Prostate gland (tissue), 2 donors: Measurements from ENCODE around the gene SMOC1.

Experiments used
- POLR2A ChIP-seq: fragments of 450-650 bp; IDR thresholded peaks from one replicate; pipeline ENCODE4 v1.6.1; 2016; ENCODE audit warnings: antibody characterized with exemption, mild to moderate bottlenecking
- TF ChIP-seq, protein P1 (sequence below), 4 experiments: fragments of 200-600 bp in 2 of 4; fragments of 450-650 bp in 2 of 4; sonication (generic) in 2 of 4; IDR thresholded peaks; 1 replicate in 3 of 4; 2 replicates in 1 of 4; pipeline ENCODE4 v1.5.1; 2016 to 2019; ENCODE audit warnings: antibody characterized with exemption in 4 of 4, mild to moderate bottlenecking in 2 of 4, moderate library complexity in 2 of 4

DNA sequence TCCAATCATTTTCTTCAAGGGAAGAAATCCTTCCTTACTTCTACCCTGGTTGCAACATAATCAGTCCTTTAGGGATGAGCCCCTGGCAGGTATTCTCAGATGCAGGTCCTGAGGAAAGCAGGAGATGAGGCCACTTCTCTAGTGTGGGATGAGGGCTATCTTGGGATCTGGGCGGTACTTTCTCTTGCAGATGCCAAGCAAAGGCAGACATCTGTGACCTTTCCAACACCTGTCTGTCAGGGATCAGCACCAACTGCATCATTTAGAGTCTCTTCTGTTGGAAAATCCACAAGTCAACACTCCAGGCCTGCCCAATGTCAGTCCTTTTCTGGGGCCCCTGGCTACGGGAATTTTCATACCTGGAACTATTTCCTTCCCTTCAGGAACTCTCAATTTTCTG lies 180.3 kb downstream of the SMOC1 start:
- TF ChIP-seq POLR2A: no peak
- TF ChIP-seq, protein P1, sequence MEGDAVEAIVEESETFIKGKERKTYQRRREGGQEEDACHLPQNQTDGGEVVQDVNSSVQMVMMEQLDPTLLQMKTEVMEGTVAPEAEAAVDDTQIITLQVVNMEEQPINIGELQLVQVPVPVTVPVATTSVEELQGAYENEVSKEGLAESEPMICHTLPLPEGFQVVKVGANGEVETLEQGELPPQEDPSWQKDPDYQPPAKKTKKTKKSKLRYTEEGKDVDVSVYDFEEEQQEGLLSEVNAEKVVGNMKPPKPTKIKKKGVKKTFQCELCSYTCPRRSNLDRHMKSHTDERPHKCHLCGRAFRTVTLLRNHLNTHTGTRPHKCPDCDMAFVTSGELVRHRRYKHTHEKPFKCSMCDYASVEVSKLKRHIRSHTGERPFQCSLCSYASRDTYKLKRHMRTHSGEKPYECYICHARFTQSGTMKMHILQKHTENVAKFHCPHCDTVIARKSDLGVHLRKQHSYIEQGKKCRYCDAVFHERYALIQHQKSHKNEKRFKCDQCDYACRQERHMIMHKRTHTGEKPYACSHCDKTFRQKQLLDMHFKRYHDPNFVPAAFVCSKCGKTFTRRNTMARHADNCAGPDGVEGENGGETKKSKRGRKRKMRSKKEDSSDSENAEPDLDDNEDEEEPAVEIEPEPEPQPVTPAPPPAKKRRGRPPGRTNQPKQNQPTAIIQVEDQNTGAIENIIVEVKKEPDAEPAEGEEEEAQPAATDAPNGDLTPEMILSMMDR (IDR thresholded peaks at IDR 0.05): no peak
